Medulla oblongata (tissue), 1 donor: ENCODE results near the gene GANAB.
"Not testable (repeated sequence)": the region's sequence is repeated elsewhere in the genome, so short reads cannot be mapped to it uniquely, and the experiment has no call there.

Experiments
- DNase-seq: peaks from one replicate; pipeline ENCODE4 v3.0.0-alpha.2; 2015; ENCODE audit errors: extremely low spot score

The GANAB gene

GRCh38 chr11:62601372-62602140 is 44.9 kb downstream of the GANAB start, which contains the start of gene MTA2:
Gene MTA2 (minus strand): TSS chr11:62601865. CDS start chr11:62601450, 415 bp downstream.
- DNase-seq: peak; percentile 97

- DNase-seq: no peak
These were observed 45.4 kb downstream of the GANAB start for GRCh38 chr11:62601122-62601371.

GRCh38 chr11:62600367-62601121 is 45.9 kb downstream of the GANAB start:
- no peak for DNase-seq

GRCh38 chr11:62599901-62600300 is 46.5 kb downstream of the GANAB start:
- DNase-seq: no peak

GRCh38 chr11:62599069-62599696 is 47.2 kb downstream of the GANAB start:
- peak; percentile 96 for DNase-seq

DNA sequence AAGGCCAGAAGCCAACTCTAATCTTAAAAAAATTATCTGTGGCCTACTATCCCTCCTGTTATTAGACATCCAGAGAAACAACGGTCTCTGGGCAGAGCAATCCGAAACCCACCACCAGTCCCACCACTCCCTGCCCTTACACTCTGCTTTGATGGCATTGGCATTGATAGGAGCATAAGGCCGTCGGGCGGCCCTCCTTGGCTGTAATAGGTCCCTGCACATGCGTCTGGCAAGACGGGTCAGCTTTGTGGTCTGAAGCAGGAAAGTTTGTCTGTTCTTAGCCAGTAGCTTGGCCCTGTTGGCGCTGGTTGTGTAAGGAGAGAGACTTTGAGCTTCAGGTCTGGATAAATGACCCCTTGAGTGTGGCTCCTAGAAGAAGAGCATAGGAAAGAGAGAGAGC is 51.3 kb downstream of the GANAB start:
- DNase-seq: no peak

DNA sequence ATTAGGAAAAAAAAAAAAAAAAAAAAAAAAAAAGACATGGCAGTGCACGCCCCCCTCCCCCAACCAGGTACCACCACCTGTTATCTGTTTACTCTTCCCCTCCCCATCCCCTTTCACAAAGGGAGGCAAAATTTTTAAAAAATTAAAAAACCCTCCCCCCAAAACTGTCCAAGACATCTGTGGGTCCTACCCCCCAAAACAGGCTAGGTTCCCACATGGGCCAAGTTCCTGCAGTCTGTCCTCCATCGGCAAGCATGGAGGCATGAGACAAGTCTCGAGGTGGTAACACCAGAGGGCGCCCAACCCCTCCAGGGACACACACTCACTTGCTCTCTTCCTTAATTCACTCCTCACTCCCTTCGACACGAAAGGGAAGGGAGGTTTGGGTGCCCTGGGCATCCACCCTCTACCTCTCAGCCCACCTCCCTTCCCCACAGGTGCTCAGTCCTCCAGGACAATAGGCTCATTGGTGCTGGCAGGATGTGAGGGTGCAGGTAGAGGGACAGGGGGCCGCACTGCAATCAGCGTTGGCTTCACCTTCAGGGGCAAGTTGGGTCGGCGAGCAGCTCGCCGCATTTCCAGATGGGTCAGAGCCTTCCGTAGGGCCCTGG is 52.9 kb downstream of the GANAB start:
- DNase-seq: peak; percentile 81

DNA sequence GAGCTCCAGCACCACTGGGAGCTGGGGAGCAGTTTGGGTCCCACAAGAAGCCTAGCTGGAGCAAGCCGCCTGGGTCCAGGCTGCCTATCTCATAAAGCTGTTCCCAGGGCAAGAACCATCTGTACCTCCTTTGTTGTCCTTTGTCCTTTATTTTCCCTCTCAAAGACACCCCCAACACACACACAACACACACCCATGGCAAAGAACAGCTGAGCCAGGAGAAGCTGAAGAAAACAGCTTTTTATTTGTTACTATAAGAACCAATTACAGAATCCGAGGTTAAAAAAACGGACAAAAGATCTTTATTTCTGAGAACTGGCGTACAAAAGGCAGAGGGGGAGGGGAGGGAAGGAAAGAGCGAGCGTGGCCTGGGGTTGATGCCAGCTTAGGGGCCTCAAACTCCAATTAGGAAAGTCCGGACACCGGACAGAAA is 53.4 kb downstream of the GANAB start:
- DNase-seq: peak; percentile 76

- DNase-seq: peak; percentile 42
These were observed 54.1 kb downstream of the GANAB start for GRCh38 chr11:62592146-62592815.

- DNase-seq: peak; percentile 99
These were observed 54.8 kb downstream of the GANAB start, which contains the start of gene TUT1 for GRCh38 chr11:62591448-62592145. Gene TUT1 (minus strand): TSS chr11:62591523. CDS start chr11:62591485, 38 bp downstream.

DNA sequence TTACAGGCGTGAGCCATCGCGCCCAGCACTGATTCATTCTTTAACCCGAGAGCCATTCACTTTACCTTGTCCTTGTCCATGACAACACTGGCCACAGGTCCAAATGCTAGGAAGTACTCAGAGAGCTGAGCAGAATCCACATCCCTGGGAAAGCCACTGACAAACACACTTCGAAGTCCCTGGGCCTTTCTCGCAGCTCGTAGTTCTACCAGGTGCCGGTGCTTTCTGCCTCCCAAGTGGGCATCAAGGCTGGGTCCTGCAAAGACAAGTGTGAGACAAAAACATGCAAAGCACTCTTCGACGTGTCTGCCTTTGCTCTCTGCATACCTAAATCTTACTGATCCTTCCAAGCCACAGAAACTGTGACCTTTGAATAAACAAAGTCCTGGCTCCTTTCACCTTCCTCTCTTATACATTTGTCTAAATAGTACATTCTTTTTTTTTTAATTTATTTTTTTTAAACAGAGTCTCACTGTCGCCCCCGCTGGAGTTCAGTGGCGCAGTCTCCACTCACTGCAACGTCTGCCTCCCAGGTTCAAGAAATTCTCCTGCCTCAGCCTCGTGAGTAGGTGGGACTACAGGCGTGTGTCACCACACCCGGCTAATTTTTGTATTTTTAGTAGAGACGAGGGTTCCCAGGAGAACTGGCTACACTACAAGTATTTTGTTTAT is 57.3 kb downstream of the GANAB start:
- no peak for DNase-seq

DNA sequence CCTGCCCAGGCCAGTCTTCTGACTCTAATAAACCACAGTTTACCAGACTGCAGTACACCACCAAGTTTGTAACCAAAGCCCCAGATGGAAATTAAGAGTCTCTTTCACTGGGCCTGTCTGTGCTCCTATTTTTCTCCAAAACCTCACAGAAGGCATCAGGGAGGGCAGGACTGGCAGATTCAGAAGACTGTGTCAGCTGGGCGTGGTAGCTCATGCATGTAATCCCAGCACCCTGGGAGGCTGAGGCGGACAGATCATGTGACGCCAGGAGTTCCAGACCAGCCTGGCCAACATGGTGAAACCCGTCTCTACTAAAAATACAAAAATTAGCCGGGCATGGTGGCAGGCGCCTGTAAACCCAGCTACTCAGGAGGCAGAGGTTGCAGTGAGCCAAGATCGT is 61.1 kb downstream of the GANAB start:
- not testable (repeated sequence) for DNase-seq

- not testable (repeated sequence) for DNase-seq
These were observed 64.7 kb downstream of the GANAB start for GRCh38 chr11:62581735-62582134.

GRCh38 chr11:62580959-62581715 is 65.3 kb downstream of the GANAB start:
- no peak for DNase-seq

DNA sequence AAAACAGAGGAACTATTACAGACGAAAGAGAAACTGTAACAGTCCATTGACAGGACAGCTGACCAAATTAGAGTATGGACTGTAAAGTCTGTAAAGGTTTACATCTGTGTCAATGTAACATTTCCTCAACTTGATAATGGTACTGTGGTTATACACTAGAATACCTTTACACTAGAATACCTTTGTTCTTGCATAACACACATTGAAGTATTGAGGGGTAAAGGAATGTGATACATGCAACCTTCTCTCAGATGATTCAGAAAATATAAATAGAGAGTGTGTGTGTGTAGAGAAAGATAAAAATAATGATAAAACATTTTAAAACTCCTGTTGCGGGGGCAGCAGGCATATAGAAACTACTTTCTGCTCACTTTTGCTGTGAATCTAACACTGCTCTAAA is 67.2 kb downstream of the GANAB start:
- DNase-seq: no peak

- no peak for DNase-seq
These were observed 67.9 kb downstream of the GANAB start for GRCh38 chr11:62578541-62578940.

DNA sequence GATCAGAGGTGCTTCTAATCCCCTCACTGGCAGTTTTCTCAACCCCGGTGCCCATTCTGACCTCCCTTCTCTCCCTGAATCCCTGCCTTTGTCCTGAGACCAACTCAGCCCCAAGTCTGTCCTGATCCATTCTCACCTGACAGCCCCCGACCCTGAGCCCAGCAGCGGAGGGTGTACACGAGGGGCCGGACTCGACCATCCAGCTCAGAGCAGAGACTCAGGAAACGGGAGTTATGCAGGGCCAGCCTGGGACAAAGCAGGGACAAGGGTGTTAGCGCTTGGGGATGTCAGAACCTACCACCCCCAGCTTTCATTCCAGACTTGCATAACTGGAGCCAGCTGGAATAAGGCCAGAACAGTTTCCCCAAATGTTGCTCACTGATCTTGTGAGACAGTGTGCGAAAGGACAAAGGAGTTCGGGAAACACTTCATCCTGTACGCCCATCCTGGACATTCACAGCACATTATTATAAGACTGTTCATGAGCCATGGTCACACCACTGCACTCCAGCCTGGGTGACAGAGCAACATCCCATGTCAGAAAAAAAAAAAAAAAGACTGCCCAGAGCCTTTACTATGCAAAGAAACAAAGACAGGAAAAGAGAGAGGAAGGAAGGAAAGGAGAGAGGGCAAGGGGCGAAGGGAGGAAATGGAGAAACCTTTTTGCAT is 69.2 kb downstream of the GANAB start:
- no peak for DNase-seq

GRCh38 chr11:62575837-62576236 is 70.6 kb downstream of the GANAB start:
- DNase-seq: no peak

- DNase-seq: no peak
These were observed 71.3 kb downstream of the GANAB start for GRCh38 chr11:62575156-62575555.
